K562 (cell line): ENCODE data around the gene EFCAB7. TPM values are rescaled to one million over a fixed set of nuclear protein-coding genes. Genes with fewer than 3 reads are reported as not detected.

Experiments used
- ATAC-seq: fragments of 200-7000 bp; cut with Tn5 transposase; 3 replicates; pipeline ENCODE4 v1.9.1; 2020; ENCODE audit warnings: moderate library complexity
- BruUV-seq: library from RNA; stranded (reverse); fragments of 400-500 nt; replicated peaks from 2 replicates; lab custom pipeline; 2021; lab: Mats Ljungman, UMichigan
- CTCF ChIA-PET: fragments of 300-600 bp; formaldehyde crosslinking; extraction: SDS; loops from one replicate; lab custom pipeline; 2021; ENCODE audit warnings: low intra/inter-chr PET ratio; lab: Yijun Ruan, JAX
- POLR2A ChIA-PET: fragments of 300-600, 350-650 bp; sonication (Branson Sonifier 250); formaldehyde crosslinking; extraction: SDS; loops from one replicate; lab custom pipeline; 2021; ENCODE audit warnings: antibody characterized with exemption, inconsistent platforms; lab: Yijun Ruan, JAX
- DNase-seq, 4 experiments: peaks; one replicate each; pipeline versions ENCODE4 v3.0.0 to v3.0.0-alpha.2; 2011 to 2018; ENCODE audit warnings: low spot score in 3 of 4, mixed read lengths in 3 of 4; ENCODE audit errors: extremely low read depth in 1 of 4
- FAIRE-seq: peaks from 2 replicates; lab custom pipeline; 2011; peaks lifted over from hg19 to GRCh38; lab: Jason Lieb, UNC
- H2AFZ ChIP-seq: 2 replicates; pipeline ENCODE4 v1.6.0; 2011; ENCODE audit warnings: low read depth, low read length, control low read depth, inconsistent platforms
- H3K27ac ChIP-seq: fragments of 200-600 bp; 3 replicates; pipeline ENCODE4 v1.8.0; 2011; ENCODE audit warnings: low read depth, mild to moderate bottlenecking, control low read depth, inconsistent platforms, low read length, moderate library complexity, mixed read lengths; ENCODE audit errors: extremely low read depth
- H3K27me3 ChIP-seq, 2 experiments: fragments of 300-600 bp in 1 of 2; 2 replicates in 1 of 2; 3 replicates in 1 of 2; pipeline versions ENCODE4 v1.6.0 to v1.8.0; 2011; ENCODE audit warnings: inconsistent platforms in 2 of 2, low read length in 2 of 2, mild to moderate bottlenecking in 1 of 2, mixed read lengths in 1 of 2, moderate library complexity in 1 of 2; ENCODE audit not compliant: control insufficient read depth in 2 of 2, insufficient read depth in 2 of 2
- H3K36me3 ChIP-seq: fragments of 300-600 bp; 3 replicates; pipeline ENCODE4 v1.8.0; 2011; ENCODE audit warnings: mild to moderate bottlenecking, low read length, inconsistent platforms; ENCODE audit not compliant: control insufficient read depth, insufficient read depth
- H3K4me1 ChIP-seq, 2 experiments: fragments of 200-600 bp in 1 of 2; replicated peaks in 1 of 2; 2 replicates in 1 of 2; 3 replicates in 1 of 2; pipeline versions ENCODE4 v1.5.1 to v1.8.0; 2011; ENCODE audit warnings: inconsistent platforms in 2 of 2, low read length in 2 of 2, mild to moderate bottlenecking in 1 of 2, mixed read lengths in 1 of 2, moderate library complexity in 1 of 2; ENCODE audit not compliant: control insufficient read depth in 2 of 2, insufficient read depth in 2 of 2
- H3K4me2 ChIP-seq: 2 replicates; pipeline ENCODE4 v1.6.1; 2011; ENCODE audit warnings: low read length, control low read depth, inconsistent platforms, mixed read lengths; ENCODE audit not compliant: insufficient read depth
- H3K4me3 ChIP-seq: fragments of 200-600 bp; sonication (generic), shearing (Covaris generic); 2 replicates; pipeline ENCODE4 v1.5.1; 2016; ENCODE audit warnings: control low read depth, inconsistent platforms
- H3K79me2 ChIP-seq: fragments of 200-600 bp; 3 replicates; pipeline ENCODE4 v1.8.0; 2011; ENCODE audit warnings: low read length, inconsistent platforms; ENCODE audit not compliant: control insufficient read depth, insufficient read depth
- H3K9ac ChIP-seq, 2 experiments: 2 replicates each; pipeline versions ENCODE4 v1.6.0 to v1.6.1; 2011; ENCODE audit warnings: low read depth in 2 of 2, low read length in 2 of 2, control low read depth in 1 of 2, inconsistent platforms in 1 of 2, mild to moderate bottlenecking in 1 of 2, mixed read lengths in 1 of 2; ENCODE audit not compliant: insufficient read depth in 1 of 2
- H3K9me1 ChIP-seq: one replicate; pipeline ENCODE4 v1.6.0; 2011; ENCODE audit warnings: inconsistent platforms, mild to moderate bottlenecking, low read length, moderate library complexity; ENCODE audit not compliant: control insufficient read depth, insufficient read depth
- H3K9me3 ChIP-seq: replicated peaks from 2 replicates; pipeline ENCODE4 v1.5.1; 2011; ENCODE audit warnings: low read depth, low read length, inconsistent platforms; ENCODE audit not compliant: control insufficient read depth, insufficient read depth
- H4K20me1 ChIP-seq: replicated peaks from 2 replicates; pipeline ENCODE4 v1.6.1; 2011; ENCODE audit warnings: low read length, inconsistent platforms, mixed read lengths; ENCODE audit not compliant: control insufficient read depth, insufficient read depth
- ELF1 ChIP-seq: fragments of 200-800 bp; sonication (Bioruptor generic); IDR thresholded peaks from 2 replicates; pipeline ENCODE4 v1.6.1; 2016; ENCODE audit warnings: missing genetic modification characterization, missing compliant biosample characterization
- FOXA3 ChIP-seq, 2 experiments: fragments of 450-650 bp in 1 of 2; sonication (generic) in 1 of 2; formaldehyde crosslinking; IDR thresholded peaks in 1 of 2; conservative IDR thresholded peaks in 1 of 2; 2 replicates each; pipeline versions ENCODE4 v1.4.0 to v1.8.0; 2020 to 2022; ENCODE audit warnings: mild to moderate bottlenecking in 2 of 2, missing genetic modification reagents in 1 of 2
- MYC ChIP-seq, 2 experiments: fragments of 250-450 bp in 1 of 2; sonication (Bioruptor Pico) in 1 of 2; IDR thresholded peaks; 2 replicates each; pipeline versions ENCODE4 v1.5.1 to v1.6.1; 2012 to 2021; ENCODE audit warnings: low read depth in 2 of 2, borderline replicate concordance in 1 of 2, improper control_type of control experiment in 1 of 2, low read length in 1 of 2, mild to moderate bottlenecking in 1 of 2, moderate library complexity in 1 of 2
- SIX5 ChIP-seq, 2 experiments: IDR thresholded peaks; 2 replicates each; pipeline ENCODE4 v1.6.1; 2011; ENCODE audit warnings: low read length in 2 of 2, borderline replicate concordance in 1 of 2, low read depth in 1 of 2, mild to moderate bottlenecking in 1 of 2, moderate library complexity in 1 of 2; ENCODE audit not compliant: insufficient read depth in 1 of 2
- SMC3 ChIP-seq: conservative IDR thresholded peaks from 2 replicates; pipeline ENCODE4 v1.6.1; 2011; ENCODE audit warnings: low read depth, low read length, improper control_type of control experiment; ENCODE audit not compliant: insufficient read depth
- SRF ChIP-seq, 2 experiments: fragments of 250-450, 450-650 bp in 1 of 2; sonication (Bioruptor Pico) in 1 of 2; sonication (generic) in 1 of 2; formaldehyde crosslinking; IDR thresholded peaks; 2 replicates each; pipeline versions ENCODE4 v1.5.0 to v1.5.1; 2020 to 2022; ENCODE audit warnings: mild to moderate bottlenecking in 1 of 2, missing genetic modification reagents in 1 of 2
- TOE1 ChIP-seq, 2 experiments: fragments of 450-650 bp in 1 of 2; sonication (generic) in 1 of 2; formaldehyde crosslinking in 1 of 2; IDR thresholded peaks; 2 replicates each; pipeline versions ENCODE4 v1.7.1 to v1.8.0; 2016 to 2022; ENCODE audit warnings: borderline replicate concordance in 2 of 2, mild to moderate bottlenecking in 2 of 2, antibody characterized with exemption in 1 of 2, inconsistent platforms in 1 of 2, low read depth in 1 of 2, missing genetic modification reagents in 1 of 2, moderate library complexity in 1 of 2
- ZBTB9 ChIP-seq: fragments of 450-650 bp; formaldehyde crosslinking; IDR thresholded peaks from 2 replicates; pipeline ENCODE4 v1.4.0; 2020; ENCODE audit warnings: mild to moderate bottlenecking, moderate library complexity
- ZFP30 ChIP-seq: fragments of 250-450 bp; sonication (Bioruptor Pico); IDR thresholded peaks from 2 replicates; pipeline ENCODE4 v1.8.0; 2022; ENCODE audit warnings: moderate library complexity, mild to moderate bottlenecking, inconsistent platforms, borderline replicate concordance
- ZNF23 ChIP-seq: fragments of 250-450 bp; sonication (Bioruptor Pico); IDR thresholded peaks from 2 replicates; pipeline ENCODE4 v1.4.0; 2020; ENCODE audit warnings: mild to moderate bottlenecking
- ZNF282 ChIP-seq: sonication (generic); formaldehyde crosslinking; IDR thresholded peaks from 2 replicates; pipeline ENCODE4 v1.8.1; 2023; ENCODE audit warnings: missing genetic modification reagents
- ZNF445 ChIP-seq: fragments of 250-450 bp; sonication (Bioruptor Pico); IDR thresholded peaks from 2 replicates; pipeline ENCODE4 v1.4.0; 2020; ENCODE audit warnings: low read depth, mild to moderate bottlenecking, moderate library complexity
- WGBS: fragments of 100-300 bp; shearing (Covaris generic); methylation state at CpG from one replicate; pipeline ENCODE4 v1.1.6; 2016; ENCODE audit warnings: low coverage, mixed read lengths; ENCODE audit not compliant: insufficient coverage; ENCODE audit errors: missing lambda C conversion rate; 5-methylcytosine and 5-hydroxymethylcytosine counted together
- in situ Hi-C: fragments of 300-500 bp; cut with MboI; formaldehyde crosslinking; loops from 4 replicates; pipeline ENCODE4 v1.15.0; 2018; ENCODE audit warnings: inconsistent platforms, mixed read lengths
- intact Hi-C: fragments of 100-400 bp; cut with micrococcal nuclease; formaldehyde crosslinking; loops from 2 replicates; pipeline ENCODE4 v1.14.2; 2022
- polyA plus RNA-seq, 8 experiments: library from polyadenylated mRNA; depleted of rRNA in 4 of 8; stranded (reverse) in 5 of 8; unstranded in 3 of 8; fragments of >200 nt; fragmentation: Nextera tagmentation in 2 of 8; fragmentation: Illumina TruSeq in 1 of 8; extraction: Ambion mirVana in 2 of 8; extraction: Trizol in 1 of 8; gene quantifications; 2 replicates each; pipeline versions ENCODE4 v1.2.1 to v1.2.3, GENCODE V29; 2011 to 2014; ENCODE audit warnings: inconsistent platforms in 1 of 8, missing spikeins in 1 of 8
- total RNA-seq, 7 experiments: library from RNA; depleted of rRNA in 6 of 7; stranded (reverse); fragments of >200 nt in 6 of 7; fragmentation: Illumina TruSeq in 2 of 7; extraction: Trizol in 2 of 7; gene quantifications; 2 replicates each; pipeline versions ENCODE4 v1.2.1 to v1.2.3, GENCODE V29; 2011 to 2021; ENCODE audit warnings: low replicate concordance in 1 of 7

The EFCAB7 gene
- total and polyA plus RNA-seq, 9 of the 15 experiments (the other 6 are each of a cell fraction or from before 2014, with no cell fraction given) = 3.2 to 7.6 (median 5.7) TPM

- ChIA-PET CTCF (no interaction called here), POLR2A (no interaction called here)
- in situ Hi-C loops = no loop called here
- H3K27me3 ChIP-seq = no peaks in the 10 kb centered on the region
- H3K36me3 ChIP-seq = peaks cover 16% of the 10 kb centered on the region
- no peak overlapping the region for H3K27ac ChIP-seq
- no peaks in the 10 kb centered on the region for H3K4me1 ChIP-seq
- H3K9ac ChIP-seq = no peak overlapping the region
- no peaks in the 10 kb centered on the region for H4K20me1 ChIP-seq
- no peak overlapping the region for H3K4me3 ChIP-seq
- DNase-seq (no peak), FAIRE-seq (no peak), ATAC-seq (no peak)
- no peaks in the 10 kb centered on the region for H3K9me1 ChIP-seq
- no peak overlapping the region for H2AFZ ChIP-seq
- BruUV-seq = no TSS peak
- 0 out of 3 replicates have a peak, but pooled peaks cover 3% of the 10 kb centered on the region for H3K79me2 ChIP-seq
- TF ChIP-seq MYC (IDR thresholded peaks at IDR 0.05; ENCODE audit: low read depth, low read length) (no peak), MYC (CRISPR knock-in tag; IDR thresholded peaks at IDR 0.05; ENCODE audit: borderline replicate concordance, low read depth) (no peak), ZFP30 (CRISPR knock-in tag) (no peak)
- intact Hi-C loops = no loop called here
- H3K4me2 ChIP-seq = no peak overlapping the region
- 93% methylated on average over 8 of the region's 8 CpGs for WGBS
- H3K9me3 ChIP-seq = no peaks in the 10 kb centered on the region
Observed at GRCh38 chr1:63487336-63488065, 35.8 kb upstream of the EFCAB7 start.

GRCh38 chr1:63497577-63497976 lies 25.7 kb upstream of the EFCAB7 start:
- ChIA-PET POLR2A (interaction anchor here (0.6 to 1.7 kb wide), 2 partner anchors 20 to 48 kb away, joined by 3 to 4 read pairs; no protein-coding TSS in a partner anchor), CTCF (no interaction called here)
- Histone ChIP-seq H3K9ac (no peak overlapping the region), H4K20me1 (no peaks in the 10 kb centered on the region), H3K4me1 (no peaks in the 10 kb centered on the region), H3K9me3 (no peaks in the 10 kb centered on the region), H3K79me2 (no peaks in the 10 kb centered on the region; the same call in 2 of the 3 replicates), H3K4me2 (no peak overlapping the region), H3K36me3 (peaks cover 14% of the 10 kb centered on the region; the same call in 1 of the 3 replicates), H3K9me1 (no peaks in the 10 kb centered on the region), H3K27ac (no peak overlapping the region), H3K27me3 (no peaks in the 10 kb centered on the region), H3K4me3 (no peak overlapping the region), H2AFZ (no peak overlapping the region)
- intact Hi-C loops (no loop called here), in situ Hi-C loops (no loop called here)
- FAIRE-seq = no peak
- ATAC-seq = no peak
- BruUV-seq = no TSS peak
- DNase-seq = no peak
- 94% methylated on average over 2 of the region's 2 CpGs for WGBS
- TF ChIP-seq SIX5 (IDR thresholded peaks at IDR 0.05; ENCODE audit: borderline replicate concordance in 1 of 2, insufficient read depth in 1 of 2, low read depth in 1 of 2, low read length in 2 of 2) (no peak), ZNF282 (no peak), ZNF23 (CRISPR knock-in tag) (no peak), TOE1 (IDR thresholded peaks at IDR 0.05; ENCODE audit: borderline replicate concordance) (no peak), TOE1 (CRISPR knock-in tag; IDR thresholded peaks at IDR 0.05; ENCODE audit: borderline replicate concordance, low read depth) (no peak), ZBTB9 (CRISPR knock-in tag) (no peak), ZNF445 (no peak), SMC3 (no peak), SRF (CRISPR knock-in tag; IDR thresholded peaks at IDR 0.05) (no peak), ELF1 (tag) (no peak), FOXA3 (CRISPR knock-in tag; conservative IDR thresholded peaks at IDR 0.05 in 1 of 2, IDR thresholded peaks at IDR 0.05 in 1 of 2) (no peak)
